ENCODE results near the gene COL24A1. TPM values are rescaled to one million over a fixed set of nuclear protein-coding genes. Genes with fewer than 3 reads are reported as not detected.

Gene COL24A1
- total and polyA plus RNA-seq, 2 donors (not counting 1 experiment from before 2014, with no cell fraction given) = not detected

GRCh38 chr1:86104606-86105532 lies 51.7 kb downstream of the COL24A1 start:
- 90% methylated on average over 12 of the region's 12 CpGs for WGBS (ENCODE audit: insufficient coverage)

More at GRCh38 chr1:86104606-86105532, 51.7 kb downstream of the COL24A1 start:
- TF ChIP-seq CTCF (IDR thresholded peaks at IDR 0.05) (no peak), EZH2 (IDR thresholded peaks at IDR 0.05; ENCODE audit: borderline replicate concordance, insufficient read depth, low read depth, low read length, poor library complexity, severe bottlenecking) (no peak)
- H3K27ac Mint-ChIP-seq = no peak overlapping the region
- Histone ChIP-seq H3K27ac (ENCODE audit: low read length in 2 of 2) (no peak overlapping the region), H3K36me3 (replicated peaks in 1 of 2; ENCODE audit: control extremely low read depth in 1 of 2, control insufficient read depth in 1 of 2, extremely low read depth in 1 of 2, insufficient read depth in 2 of 2, low read length in 1 of 2) (no peaks in the 10 kb centered on the region), H3K4me2 (replicated peaks; ENCODE audit: low read depth, low read length, poor library complexity, severe bottlenecking) (no peak overlapping the region), H3K9me3 (ENCODE audit: control extremely low read depth in 1 of 3, control insufficient read depth in 2 of 3, insufficient read depth in 1 of 3, low read length in 2 of 3) (peaks cover 0 to 10% (median 0%) of the 10 kb centered on the region in 3 donors), H3K27me3 (replicated peaks in 1 of 4; ENCODE audit: control extremely low read depth in 1 of 4, control insufficient read depth in 3 of 4, insufficient read depth in 4 of 4, low read length in 3 of 4) (no peaks in the 10 kb centered on the region), H3K9ac (ENCODE audit: low read length) (no peak overlapping the region), H2AFZ (ENCODE audit: insufficient read depth, low read depth, low read length, poor library complexity, severe bottlenecking) (no peak overlapping the region), H3K4me1 (ENCODE audit: control insufficient read depth in 2 of 2, insufficient read depth in 2 of 2, low read length in 2 of 2) (no peaks in the 10 kb centered on the region), H3K79me2 (ENCODE audit: control insufficient read depth, insufficient read depth, low read length) (no peaks in the 10 kb centered on the region), H4K20me1 (ENCODE audit: control insufficient read depth, insufficient read depth, low read length, poor library complexity, severe bottlenecking) (no peaks in the 10 kb centered on the region), H3K4me3 (ENCODE audit: control extremely low read depth in 1 of 5, extremely low read depth in 1 of 5, insufficient read depth in 1 of 5, low read depth in 2 of 5, low read length in 4 of 5) (no peak overlapping the region)
- ChIA-PET POLR2A (no interaction called here), CTCF (no interaction called here)
- no peak overlapping the region for H3K4me3 Mint-ChIP-seq
- no peak for DNase-seq
- intact Hi-C loops (cut with micrococcal nuclease) = no loop called here
- ATAC-seq (ENCODE audit: low read depth) = no peak
- no peaks in the 10 kb centered on the region for H3K4me1 Mint-ChIP-seq
- no peaks in the 10 kb centered on the region for H3K27me3 Mint-ChIP-seq
- no peaks in the 10 kb centered on the region for H3K9me3 Mint-ChIP-seq (ENCODE audit: insufficient read depth)
